ENCODE results near the gene SETD3.

- TF ChIP-seq CTCF (IDR thresholded peaks at IDR 0.05) (no peak), POLR2A (IDR thresholded peaks at IDR 0.05) (no peak)
Measured at GRCh38 chr14:99441918-99442317, 38.7 kb downstream of the SETD3 start.
